Ishikawa (cell line): Measurements from ENCODE around the gene PRAMEF18.
"Not testable (repeated sequence)": the region's sequence is repeated elsewhere in the genome, so short reads cannot be mapped to it uniquely, and the experiment has no call there.

ENCODE experiments used
- CEBPB ChIP-seq: IDR thresholded peaks from 2 replicates; pipeline ENCODE4 v1.6.1; 2012
- CREB1 ChIP-seq: IDR thresholded peaks from 2 replicates; pipeline ENCODE4 v1.6.1; 2012; ENCODE audit warnings: low read depth
- EP300 ChIP-seq: IDR thresholded peaks from 2 replicates; pipeline ENCODE4 v1.6.1; 2012; ENCODE audit warnings: borderline replicate concordance
- FOXM1 ChIP-seq: IDR thresholded peaks from 2 replicates; pipeline ENCODE4 v1.6.1; 2012; ENCODE audit warnings: low read depth, borderline replicate concordance
- MAX ChIP-seq: IDR thresholded peaks from 2 replicates; pipeline ENCODE4 v1.6.1; 2012
- NFIC ChIP-seq: IDR thresholded peaks from 2 replicates; pipeline ENCODE4 v1.6.1; 2012
- RAD21 ChIP-seq: IDR thresholded peaks from 2 replicates; pipeline ENCODE4 v1.6.1; 2012; ENCODE audit warnings: low read depth
- TAF1 ChIP-seq: IDR thresholded peaks from 2 replicates; pipeline ENCODE4 v1.6.1; 2012; ENCODE audit warnings: low read depth, mild to moderate bottlenecking
- TCF12 ChIP-seq: IDR thresholded peaks from 2 replicates; pipeline ENCODE4 v1.6.1; 2012; ENCODE audit warnings: low read depth
- TEAD4 ChIP-seq: IDR thresholded peaks from 2 replicates; pipeline ENCODE4 v1.6.1; 2012
- USF1 ChIP-seq: IDR thresholded peaks from 2 replicates; pipeline ENCODE4 v1.6.1; 2012
- YY1 ChIP-seq: IDR thresholded peaks from 2 replicates; pipeline ENCODE4 v1.6.1; 2012; ENCODE audit warnings: low read depth
- ZBTB7A ChIP-seq: IDR thresholded peaks from 2 replicates; pipeline ENCODE4 v1.6.1; 2012; ENCODE audit warnings: low read depth

- TF ChIP-seq MAX, RAD21, USF1, CEBPB, FOXM1, CREB1, YY1, TAF1, TCF12, ZBTB7A, EP300, NFIC, TEAD4: not testable (repeated sequence)
Measured at GRCh38 chr1:13253898-13254297, 27.9 kb upstream of the PRAMEF18 start, which contains the start of gene PRAMEF5.
